ENCODE results near the gene SLC12A3. TPM values are rescaled to one million over a fixed set of nuclear protein-coding genes. Genes with fewer than 3 reads are reported as not detected.
A peak's percentile ranks its signal among the peaks of the same experiment; 100 is the strongest.
"Not testable (repeated sequence)": the region's sequence is repeated elsewhere in the genome, so short reads cannot be mapped to it uniquely, and the experiment has no call there.

Gene SLC12A3
- polyA plus RNA-seq, 4 donors: 1.3 to 37.8 (median 35.0) TPM

GRCh38 chr16:56866955-56867830 lies 2.2 kb downstream of the SLC12A3 start:
- DNase-seq (ENCODE audit: low read depth in 4 of 4, low spot score in 3 of 4): peak in 1 of 4 donors; percentile 45

GRCh38 chr16:56868175-56868574 lies 3.2 kb downstream of the SLC12A3 start:
- DNase-seq (ENCODE audit: low read depth in 4 of 4, low spot score in 3 of 4): no peak

DNA sequence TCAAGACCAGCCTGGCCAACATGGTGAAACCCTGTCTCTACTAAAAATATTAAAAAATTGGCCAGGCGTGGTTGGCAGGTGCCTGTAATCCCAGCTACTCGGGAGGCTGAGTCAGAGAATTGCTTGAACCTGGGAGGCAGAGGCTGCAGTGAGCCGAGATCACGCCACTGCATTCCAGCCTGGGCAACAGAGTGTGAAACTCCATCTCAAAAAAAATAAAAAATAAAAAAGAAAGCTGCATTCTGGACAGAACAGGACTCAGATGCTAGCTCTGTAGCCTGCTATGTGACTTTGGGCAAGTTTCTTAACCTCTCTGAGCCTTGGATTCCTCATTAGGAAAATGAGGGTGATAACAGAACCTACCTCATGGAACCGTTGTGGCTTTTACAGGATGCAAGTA lies 3.8 kb downstream of the SLC12A3 start:
- not testable (repeated sequence) for DNase-seq (ENCODE audit: low read depth in 4 of 4, low spot score in 3 of 4)

DNA sequence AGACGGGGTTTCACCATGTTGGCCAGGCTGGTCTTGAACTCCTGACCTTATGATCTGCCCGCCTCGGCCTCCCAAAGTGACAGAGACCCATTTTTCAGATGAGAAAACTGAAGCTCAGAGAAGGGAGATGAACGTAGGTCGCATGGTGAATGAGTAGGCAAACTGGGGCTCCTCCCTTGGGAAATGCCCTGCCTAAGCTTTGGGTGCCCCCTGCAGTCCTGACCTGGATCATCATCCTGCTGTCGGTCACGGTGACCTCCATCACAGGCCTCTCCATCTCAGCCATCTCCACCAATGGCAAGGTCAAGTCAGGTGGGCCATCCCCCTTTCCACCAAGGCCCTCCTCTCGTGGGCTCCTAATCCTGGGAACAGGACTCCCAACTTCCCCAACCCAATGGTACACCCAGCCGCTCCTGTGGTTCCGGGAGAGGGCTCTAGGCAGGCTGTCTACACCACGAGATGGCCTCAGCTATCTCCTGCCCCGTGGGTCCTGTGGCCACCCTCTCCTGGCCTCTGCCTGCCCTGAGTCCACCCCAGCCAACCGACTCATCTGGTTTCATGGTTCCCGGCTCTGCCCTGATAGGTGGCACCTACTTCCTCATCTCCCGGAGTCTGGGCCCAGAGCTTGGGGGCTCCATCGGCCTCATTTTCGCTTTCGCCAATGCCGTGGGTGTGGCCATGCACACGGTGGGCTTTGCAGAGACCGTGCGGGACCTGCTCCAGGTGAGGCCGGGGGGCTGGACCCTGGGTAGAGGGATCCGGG lies 4.7 kb downstream of the SLC12A3 start:
- no peak for DNase-seq (ENCODE audit: low read depth in 4 of 4, low spot score in 3 of 4)

- no peak for DNase-seq (ENCODE audit: low read depth in 4 of 4, low spot score in 3 of 4)
Observed at GRCh38 chr16:56870276-56870888, 5.4 kb downstream of the SLC12A3 start.

DNA sequence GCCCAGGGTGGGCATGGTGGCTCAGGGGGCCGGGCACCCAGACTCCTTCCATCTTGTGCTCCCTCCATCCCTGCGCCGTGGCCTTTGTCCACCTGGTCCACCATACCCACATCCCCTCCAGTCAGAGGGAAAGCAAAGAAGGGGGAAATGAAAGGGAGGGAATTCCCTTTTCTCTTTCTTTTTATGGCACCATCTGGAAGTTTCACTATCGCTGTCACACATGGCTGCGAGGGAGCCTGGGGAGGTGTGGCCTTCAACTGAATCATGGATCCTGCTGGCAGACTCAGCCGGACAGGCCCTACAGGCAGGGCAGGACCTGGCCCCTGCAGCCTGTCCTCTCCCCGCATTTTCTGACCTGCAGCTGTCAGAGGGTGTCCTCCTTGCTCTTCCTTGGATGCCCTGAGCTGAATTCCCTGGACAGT lies 6.2 kb downstream of the SLC12A3 start:
- DNase-seq (ENCODE audit: low read depth in 4 of 4, low spot score in 3 of 4): no peak

- DNase-seq (ENCODE audit: low read depth in 4 of 4, low spot score in 3 of 4): no peak
Observed at GRCh38 chr16:56872863-56873391, 7.9 kb downstream of the SLC12A3 start.

GRCh38 chr16:56874800-56875199 lies 9.8 kb downstream of the SLC12A3 start:
- DNase-seq (ENCODE audit: low read depth in 4 of 4, low spot score in 3 of 4): no peak

DNA sequence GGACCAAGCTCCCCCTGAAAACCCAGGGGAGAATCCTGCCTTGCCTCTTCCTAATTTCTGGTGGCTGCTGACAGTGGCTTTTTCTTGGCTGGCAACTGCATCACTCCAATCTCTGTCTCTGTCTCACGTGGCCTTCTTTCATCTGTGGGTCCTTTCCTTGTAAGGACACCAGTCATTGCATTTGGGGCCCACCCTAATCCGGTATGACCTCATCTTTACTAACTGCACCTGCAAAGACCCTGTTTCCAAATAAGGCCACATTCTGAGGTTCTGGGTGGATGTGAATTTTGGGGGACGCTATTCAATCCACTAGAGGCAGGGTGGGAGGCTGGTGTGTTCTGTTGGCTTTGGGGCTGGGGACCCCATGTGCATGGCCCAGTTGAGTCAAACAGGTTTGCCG lies 11.0 kb downstream of the SLC12A3 start:
- no peak for DNase-seq (ENCODE audit: low read depth in 4 of 4, low spot score in 3 of 4)

DNA sequence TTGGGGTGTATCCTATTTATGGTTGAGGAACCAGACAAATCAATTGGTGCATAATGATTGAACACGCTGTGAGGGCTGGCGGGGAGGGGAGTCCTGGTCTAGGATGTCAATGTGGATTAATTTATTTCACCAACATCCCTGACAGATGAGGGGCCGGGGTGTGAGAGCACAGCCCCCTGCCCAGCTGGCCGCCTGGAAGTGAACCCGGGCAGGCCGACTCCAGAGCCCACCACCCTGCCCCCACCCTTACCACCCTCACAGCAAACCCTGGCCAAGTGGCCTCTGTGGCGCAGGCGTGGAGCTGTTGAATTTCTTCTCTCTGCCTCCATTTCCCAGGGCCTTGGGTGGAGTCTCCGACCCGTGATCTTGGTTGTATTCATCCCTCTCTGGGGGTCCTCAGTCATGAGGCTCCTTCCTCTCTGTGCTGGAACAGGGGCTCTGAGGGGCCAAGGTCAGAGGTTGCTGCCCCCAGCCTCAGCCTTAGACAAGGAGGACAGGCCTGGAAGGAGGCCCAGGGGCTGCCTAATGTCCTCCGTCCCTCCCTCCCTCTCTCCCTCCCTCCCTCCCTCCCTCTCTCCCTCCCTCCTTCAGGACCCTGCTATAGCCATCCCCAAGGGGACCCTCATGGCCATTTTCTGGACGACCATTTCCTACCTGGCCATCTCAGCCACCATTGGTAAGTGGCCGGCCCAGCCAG lies 12.6 kb downstream of the SLC12A3 start:
- no peak for DNase-seq (ENCODE audit: low read depth in 4 of 4, low spot score in 3 of 4)

DNA sequence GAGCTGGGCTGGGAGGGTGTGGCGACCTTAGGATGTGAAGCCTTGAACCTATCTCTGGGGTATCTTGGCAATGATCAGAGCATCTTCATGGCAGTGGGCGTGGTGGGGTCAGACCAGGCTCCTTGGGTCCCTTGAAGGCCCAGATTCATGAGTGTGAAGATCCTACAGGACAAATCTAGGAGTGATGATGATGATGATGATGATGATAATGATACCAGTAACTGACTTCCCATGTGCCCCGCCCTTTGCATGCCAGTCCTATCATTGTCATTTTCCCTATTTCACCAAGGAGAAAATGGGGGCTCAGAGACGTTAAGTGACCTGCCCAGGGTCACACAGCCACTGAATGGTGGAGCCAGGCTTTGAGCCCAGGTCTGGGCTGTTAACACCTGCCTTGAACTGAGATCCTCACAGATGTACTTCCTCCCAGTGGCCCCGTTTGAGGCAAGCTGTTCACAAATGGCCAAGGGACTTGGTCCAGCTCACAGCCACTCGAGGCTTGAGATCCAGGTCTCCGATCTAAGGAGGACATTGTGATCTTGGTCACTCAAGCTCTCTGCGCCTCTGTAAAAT lies 13.4 kb downstream of the SLC12A3 start:
- DNase-seq (ENCODE audit: low read depth in 4 of 4, low spot score in 3 of 4): no peak

GRCh38 chr16:56879276-56879675 lies 14.3 kb downstream of the SLC12A3 start:
- no peak for DNase-seq (ENCODE audit: low read depth in 4 of 4, low spot score in 3 of 4)

DNA sequence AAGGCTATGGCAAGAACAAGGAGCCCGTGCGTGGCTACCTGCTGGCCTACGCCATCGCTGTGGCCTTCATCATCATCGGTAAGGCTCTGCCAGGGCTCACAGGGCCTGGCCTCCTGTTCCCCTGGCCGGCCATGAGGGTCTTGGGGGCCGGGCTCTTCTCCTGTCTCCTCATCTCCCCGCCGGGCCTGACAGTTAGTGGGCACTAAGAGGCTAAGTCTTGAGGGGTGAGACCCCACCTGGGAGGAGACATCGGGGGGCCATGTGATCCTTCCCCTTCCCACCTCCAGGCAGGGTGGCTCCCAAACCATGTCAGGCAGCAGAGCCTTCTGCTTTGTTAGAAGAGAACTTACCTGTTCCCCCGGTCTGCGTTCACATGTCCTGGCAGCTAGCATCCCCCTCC lies 15.2 kb downstream of the SLC12A3 start:
- no peak for DNase-seq (ENCODE audit: low read depth in 4 of 4, low spot score in 3 of 4)

- DNase-seq (ENCODE audit: low read depth in 4 of 4, low spot score in 3 of 4): no peak
Observed at GRCh38 chr16:56880685-56881084, 15.7 kb downstream of the SLC12A3 start.

DNA sequence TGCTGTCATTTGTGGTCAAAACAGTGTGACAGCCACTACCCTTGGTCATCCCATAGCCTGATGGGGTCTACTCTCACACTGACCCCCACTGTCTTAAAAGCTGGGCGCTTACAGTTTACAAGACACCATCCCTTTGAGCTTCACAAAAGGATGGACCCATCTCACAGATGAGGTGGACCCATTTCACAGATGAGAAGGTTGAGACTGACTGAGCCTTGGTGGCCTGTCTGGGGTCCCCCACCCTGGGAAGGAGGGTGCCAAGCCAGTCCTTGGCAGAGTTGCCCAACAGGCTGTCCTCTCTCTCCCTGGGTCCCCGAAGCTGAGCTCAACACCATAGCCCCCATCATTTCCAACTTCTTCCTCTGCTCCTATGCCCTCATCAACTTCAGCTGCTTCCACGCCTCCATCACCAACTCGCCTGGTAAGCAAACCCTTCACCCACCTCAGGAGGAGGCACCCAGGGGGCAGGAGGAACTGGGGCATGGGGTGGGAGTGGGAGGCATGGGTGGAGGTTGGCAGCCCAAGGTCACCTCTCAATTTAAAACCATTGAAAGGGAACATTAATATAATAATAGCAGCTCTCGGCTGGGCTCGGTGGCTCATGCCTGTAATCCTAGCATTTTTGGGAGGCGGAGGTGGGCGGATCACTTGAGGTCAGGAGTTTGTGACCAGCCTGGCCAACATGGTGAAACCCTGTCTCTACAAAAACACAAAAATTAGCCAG lies 17.2 kb downstream of the SLC12A3 start:
- no peak for DNase-seq (ENCODE audit: low read depth in 4 of 4, low spot score in 3 of 4)

DNA sequence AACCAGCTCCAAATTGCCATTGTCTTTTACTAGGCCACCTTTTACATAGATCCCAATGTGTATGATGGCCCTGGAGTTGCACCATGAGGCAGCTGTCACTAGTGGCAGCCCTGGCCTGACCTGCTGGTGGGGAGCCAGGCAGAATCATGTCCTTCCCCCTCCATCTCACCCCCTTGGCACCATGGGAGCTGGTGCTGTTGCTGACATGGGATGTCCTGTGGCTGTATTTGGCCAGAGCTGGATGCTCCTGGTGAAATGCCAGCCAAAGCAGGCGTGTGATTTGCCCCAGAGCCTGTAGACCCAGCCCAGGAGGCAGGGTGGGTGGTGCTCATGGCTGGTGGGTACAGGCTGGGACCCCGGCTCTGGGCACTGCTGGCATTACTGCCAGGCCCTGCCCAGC lies 18.6 kb downstream of the SLC12A3 start:
- DNase-seq (ENCODE audit: low read depth in 4 of 4, low spot score in 3 of 4): no peak

- no peak for DNase-seq (ENCODE audit: low read depth in 4 of 4, low spot score in 3 of 4)
Observed at GRCh38 chr16:56884026-56884582, 19.1 kb downstream of the SLC12A3 start.

GRCh38 chr16:56884929-56885328 lies 19.9 kb downstream of the SLC12A3 start:
- DNase-seq (ENCODE audit: low read depth in 4 of 4, low spot score in 3 of 4): not testable (repeated sequence)
